ENCODE results near the gene MCC.
A peak's percentile ranks its signal among the peaks of the same experiment; 100 is the strongest.

MCC gene

DNA sequence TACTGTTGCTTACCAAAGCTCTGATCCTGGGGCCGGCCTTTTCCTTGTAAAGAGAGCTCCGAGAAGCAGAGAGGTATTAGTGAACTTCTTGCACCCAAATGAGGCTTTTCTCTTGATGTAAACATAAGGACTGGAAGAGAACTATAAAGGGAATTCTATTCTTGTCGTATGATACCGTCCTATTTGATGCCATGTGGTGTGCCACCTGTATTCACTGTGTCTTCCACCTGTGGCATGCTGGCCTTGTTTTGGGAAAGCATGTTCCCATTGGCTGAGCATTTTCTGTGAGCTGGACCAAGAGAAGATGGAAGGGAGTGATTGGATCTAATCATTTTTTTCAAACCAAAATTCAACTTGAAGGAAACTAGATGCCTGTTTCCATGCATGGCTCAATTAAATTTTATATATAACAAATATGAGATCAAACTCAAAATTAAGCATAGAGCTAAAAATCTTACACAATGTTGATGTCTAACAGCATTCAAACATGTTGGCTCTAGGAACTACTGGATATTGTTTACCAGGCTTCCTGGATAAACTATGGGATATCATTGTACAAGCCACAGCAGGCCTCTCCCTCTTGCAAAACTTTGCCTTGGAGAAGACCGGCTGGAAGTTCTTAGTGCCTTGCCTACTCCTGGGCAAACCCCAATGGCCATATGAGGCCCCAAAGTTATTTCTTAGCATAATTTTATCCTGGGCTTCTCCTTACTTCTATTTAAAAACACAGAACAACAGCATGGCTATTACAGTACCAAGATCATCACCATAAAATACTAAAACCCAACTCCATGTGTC is 168.8 kb downstream of the MCC start:
- DNase-seq (ENCODE audit: low spot score), result no peak

GRCh38 chr5:113317636-113318035 is 170.6 kb downstream of the MCC start:
- DNase-seq (ENCODE audit: low spot score), result no peak

DNA sequence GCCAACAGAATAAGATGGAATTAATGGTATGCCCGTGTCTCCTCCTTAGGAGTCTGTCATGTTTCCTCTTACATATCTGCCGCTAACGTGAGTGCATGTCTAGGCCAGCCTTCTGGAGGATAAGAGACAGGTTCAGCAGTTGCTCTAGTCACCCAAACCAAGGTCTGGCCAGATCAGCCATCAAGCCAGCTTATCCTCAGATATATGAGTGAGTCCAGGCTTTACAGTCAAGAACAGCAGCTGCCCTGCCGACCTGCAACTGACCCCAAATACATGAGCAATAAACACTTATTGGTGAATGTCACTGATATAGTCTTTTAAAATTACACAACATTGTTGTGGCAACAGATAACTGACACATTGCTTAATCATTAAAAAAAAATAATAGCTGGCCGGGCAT is 177.0 kb downstream of the MCC start:
- no peak for DNase-seq (ENCODE audit: low spot score)

DNA sequence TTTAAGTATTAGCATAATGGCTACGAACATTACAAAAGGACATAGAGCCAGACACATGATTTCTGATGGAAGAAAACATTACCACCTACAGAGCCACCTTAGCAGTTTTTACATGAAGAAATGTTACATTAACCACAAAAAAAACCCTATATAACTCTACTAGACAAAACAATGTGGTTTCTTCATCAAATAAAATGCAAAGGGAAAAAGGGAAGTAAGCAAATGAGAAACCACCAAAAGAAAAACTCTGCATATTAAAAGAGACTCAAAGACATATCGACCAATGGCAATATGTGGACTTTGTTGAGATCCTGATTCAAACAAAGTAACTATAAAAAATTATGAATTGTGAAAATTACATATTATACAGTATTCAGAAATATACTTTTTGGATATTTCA is 186.1 kb downstream of the MCC start:
- no peak for DNase-seq (ENCODE audit: low spot score)

GRCh38 chr5:113299591-113299990 is 188.7 kb downstream of the MCC start:
- no peak for DNase-seq (ENCODE audit: low spot score)

DNA sequence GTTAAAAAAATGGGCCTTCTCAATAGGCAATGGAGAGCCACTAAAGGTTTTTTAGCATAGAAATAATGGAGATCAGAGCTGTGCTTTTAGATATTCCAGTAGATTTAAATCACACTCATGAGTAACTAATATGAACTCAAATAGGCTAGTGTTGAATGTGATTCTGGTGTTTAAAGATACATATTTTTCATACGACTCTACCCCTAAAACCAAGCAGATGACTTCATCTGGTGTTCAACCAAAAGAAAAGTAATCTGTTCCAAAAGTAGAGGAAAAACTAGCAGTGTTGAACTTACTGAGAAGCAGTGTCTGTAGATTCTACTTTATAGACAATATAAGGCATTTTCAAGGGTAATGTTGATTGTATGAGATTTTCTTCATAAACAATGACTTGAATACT is 191.6 kb downstream of the MCC start:
- no peak for DNase-seq (ENCODE audit: low spot score)

DNA sequence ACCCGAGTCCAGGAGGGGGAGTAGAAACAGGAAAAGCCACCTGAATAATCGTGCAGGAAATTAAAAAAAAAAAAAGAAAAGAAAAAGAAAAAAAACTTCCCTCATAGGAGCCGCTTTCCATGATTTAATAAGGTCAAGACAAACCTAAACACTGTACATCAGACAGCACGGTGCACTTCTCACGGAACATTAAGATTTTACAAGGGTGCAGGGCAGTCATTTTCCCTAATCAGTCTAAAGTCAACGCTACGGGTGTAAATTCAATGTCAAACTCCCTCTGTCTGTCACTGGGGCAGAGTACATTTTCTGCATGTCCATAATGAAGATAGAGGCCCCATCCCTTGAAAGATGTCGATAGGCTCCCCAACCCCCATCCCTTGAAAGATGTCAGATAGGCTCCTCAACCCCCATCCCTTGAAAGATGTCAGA is 193.1 kb downstream of the MCC start:
- no peak for DNase-seq (ENCODE audit: low spot score)

- DNase-seq (ENCODE audit: low spot score), result peak; percentile 87
Measured at GRCh38 chr5:113294311-113295110, 193.7 kb downstream of the MCC start.

DNA sequence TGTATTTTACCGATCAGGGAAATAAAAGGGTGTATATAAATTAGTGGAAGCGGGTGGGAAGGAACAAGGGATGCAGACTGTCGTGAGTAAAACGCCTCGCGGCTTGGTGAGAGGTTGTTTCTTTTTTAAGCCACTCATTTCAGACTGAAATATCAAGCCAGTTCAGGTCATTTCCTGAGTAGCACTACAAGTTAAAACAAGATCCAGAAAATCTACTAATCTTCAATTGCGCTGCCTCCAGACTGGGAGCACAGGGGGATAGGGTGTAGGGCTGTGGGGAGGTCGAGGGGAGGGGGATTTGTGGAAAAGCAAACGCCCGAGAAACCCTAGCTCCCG is 194.3 kb downstream of the MCC start:
- no peak for DNase-seq (ENCODE audit: low spot score)

DNA sequence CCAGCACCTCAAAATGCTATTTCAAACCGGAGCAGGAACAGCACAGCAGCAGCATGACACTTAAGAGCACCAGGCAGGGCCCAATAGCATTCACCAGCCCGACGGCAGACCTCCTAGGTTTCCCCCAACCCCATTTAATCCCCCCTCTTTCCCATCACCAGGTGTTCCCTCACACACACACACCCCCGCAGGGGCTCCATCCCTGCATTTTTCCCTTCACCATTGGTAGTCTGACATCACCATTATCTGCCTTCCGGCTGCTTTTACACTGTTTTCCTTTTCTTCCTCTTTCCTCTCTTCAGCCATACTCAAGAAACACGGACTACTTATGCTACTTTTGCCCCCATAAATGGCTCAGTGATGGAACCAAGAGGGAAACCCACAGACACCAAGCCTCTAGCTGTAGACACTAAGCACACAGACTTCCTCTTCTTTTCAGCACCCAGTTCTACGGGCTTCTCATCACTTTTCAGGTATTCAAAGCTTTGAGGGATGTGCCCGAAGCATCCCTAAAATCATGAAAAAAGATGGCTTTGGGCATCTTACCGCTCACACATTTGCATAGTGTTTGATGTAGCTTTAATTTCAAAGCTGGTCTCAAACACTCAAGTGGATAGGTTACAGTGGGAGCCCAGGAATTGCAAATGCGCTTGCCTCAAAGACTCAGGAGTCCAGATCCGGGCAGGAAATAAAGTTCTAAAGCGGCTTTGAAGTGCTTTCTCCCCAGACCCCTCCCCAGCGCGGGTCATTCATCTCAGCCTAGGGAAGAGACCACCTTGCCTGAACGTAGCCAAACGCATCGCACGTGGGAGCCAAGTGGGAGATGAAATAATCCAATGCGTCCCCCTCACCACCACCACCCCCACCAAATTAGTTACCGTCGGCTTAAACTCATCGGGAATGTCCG is 194.9 kb downstream of the MCC start:
- no peak for DNase-seq (ENCODE audit: low spot score)

- no peak for DNase-seq (ENCODE audit: low spot score)
Measured at GRCh38 chr5:113292462-113292861, 195.8 kb downstream of the MCC start.

- peak; percentile 33 for DNase-seq (ENCODE audit: low spot score)
Measured at GRCh38 chr5:113283558-113283957, 204.7 kb downstream of the MCC start.

- no peak for DNase-seq (ENCODE audit: low spot score)
Measured at GRCh38 chr5:113282472-113282871, 205.8 kb downstream of the MCC start.

DNA sequence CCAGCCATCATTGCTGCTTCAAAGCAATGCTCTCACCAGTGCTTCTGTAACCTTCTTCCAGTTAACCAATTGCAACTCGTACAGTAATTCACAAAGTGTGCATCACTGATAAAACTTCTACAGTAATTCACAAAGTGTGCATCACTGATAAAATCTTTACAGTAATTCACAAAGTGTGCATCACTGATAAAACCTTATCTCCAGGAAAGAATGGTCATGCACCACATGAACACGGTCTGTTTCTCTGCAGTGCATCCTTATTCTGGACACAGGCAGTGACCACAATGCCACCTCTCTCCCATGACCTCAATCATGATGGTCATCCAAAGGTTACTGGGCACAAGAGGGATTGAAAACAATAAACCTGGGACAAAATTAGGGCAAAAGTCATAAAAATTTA is 207.1 kb downstream of the MCC start:
- no peak for DNase-seq (ENCODE audit: low spot score)

DNA sequence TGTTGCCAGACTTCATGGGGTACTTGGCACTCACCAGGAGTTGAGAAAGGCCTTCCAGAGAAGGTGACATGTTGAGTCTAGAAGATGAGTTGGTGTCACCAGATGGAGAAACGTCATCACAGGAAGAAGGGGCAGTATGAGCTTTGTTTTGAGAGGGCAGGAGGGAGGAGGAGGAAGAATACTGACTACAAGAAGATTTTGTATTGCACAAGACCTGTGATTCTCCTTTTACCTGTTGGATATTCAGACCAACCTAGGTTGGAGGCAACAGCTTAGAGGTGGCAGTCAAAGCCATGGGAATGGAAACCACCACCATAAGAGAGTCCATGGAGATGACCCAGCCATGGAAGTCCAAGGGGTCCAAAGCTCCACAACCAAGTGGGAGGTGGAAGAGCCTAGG is 207.7 kb downstream of the MCC start:
- DNase-seq (ENCODE audit: low spot score), result no peak

DNA sequence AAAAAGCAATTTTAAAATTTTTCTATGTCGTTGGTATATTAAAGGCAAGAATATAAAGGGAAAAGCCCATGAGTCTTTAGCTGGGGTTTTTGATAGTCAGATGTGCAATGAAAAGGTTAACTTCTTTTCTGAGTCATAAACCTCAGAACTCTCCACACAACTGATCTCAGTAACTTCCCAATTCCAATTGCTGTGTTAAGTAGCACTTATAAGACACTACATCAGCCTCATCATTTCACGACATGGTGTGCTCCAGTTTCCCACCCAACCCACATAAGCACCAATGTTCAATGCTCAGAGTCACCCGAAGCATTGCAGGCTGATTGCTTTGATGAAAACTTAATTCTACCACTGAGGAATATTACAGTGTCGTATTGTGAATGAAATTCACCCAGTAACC is 209.3 kb downstream of the MCC start:
- DNase-seq (ENCODE audit: low spot score), result no peak

DNA sequence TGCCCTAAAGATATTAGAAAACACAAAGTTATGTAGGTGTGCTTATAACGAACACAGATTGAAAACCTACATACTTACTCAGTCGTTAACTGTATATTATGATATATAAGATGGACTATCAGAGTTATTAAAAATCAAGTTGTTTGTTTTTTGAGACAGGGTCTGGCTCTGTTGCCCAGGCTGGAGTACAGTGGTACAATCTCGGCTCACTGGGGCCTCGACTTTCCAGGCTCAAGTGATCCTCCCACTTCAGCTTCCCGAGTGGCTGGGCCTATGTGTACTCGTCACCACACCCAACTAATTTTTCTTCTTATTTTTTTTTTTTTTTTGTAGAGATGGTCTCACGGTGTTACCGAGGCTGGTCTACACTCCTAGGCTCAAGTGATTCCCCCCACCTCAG is 211.8 kb downstream of the MCC start:
- DNase-seq (ENCODE audit: low spot score), result no peak

DNA sequence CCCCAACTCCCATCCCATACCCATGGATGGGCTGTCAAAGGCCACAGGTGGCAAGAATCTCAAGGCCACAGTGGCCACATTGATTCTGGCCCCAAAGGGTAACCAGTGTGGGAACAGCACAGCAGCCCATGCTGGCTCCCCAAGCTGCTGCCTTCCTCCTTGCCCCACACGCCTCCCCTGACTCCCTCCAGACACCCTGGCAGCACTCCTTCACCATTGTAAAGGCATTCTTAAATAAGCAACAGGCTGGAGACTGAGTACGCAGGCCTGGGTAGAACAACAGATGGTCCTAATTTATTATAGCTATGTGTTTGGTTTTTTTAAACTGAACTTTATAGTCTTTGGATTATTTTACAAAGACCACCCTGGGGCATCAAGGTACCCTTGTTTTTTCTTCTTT is 212.3 kb downstream of the MCC start:
- no peak for DNase-seq (ENCODE audit: low spot score)

GRCh38 chr5:113274836-113275414 is 213.3 kb downstream of the MCC start:
- DNase-seq (ENCODE audit: low spot score), result peak; percentile 81

GRCh38 chr5:113273948-113274347 is 214.3 kb downstream of the MCC start:
- no peak for DNase-seq (ENCODE audit: low spot score)

GRCh38 chr5:113271745-113272454 is 216.4 kb downstream of the MCC start:
- DNase-seq (ENCODE audit: low spot score), result no peak

DNA sequence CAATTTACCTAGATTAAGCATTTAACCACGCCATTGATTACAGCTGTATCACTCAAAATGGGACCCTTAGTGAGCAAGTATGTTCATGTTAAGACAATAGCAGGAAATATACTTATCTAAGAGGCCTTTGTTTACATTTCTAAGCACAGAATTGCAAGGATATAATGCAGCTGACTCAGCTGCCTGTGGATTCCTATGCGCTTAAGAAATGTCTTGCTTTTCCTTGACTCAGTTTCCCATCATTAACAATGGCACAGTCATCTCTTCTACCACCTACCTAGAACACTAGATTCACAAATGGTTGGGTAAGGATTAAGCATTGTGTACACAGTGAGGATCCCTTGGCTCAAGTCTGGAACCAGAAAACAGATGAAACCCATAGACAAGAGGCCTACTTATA is 217.2 kb downstream of the MCC start:
- no peak for DNase-seq (ENCODE audit: low spot score)

All from Ammon's horn (tissue), 1 donor.